GM23248 (cell line): ENCODE results near the gene SPATA9.

Experiments used
- EZH2 ChIP-seq: fragments of 200-600 bp; sonication (generic); IDR thresholded peaks from 2 replicates; pipeline ENCODE4 v1.6.1; 2018; ENCODE audit warnings: antibody characterized with exemption, mild to moderate bottlenecking; ENCODE audit not compliant: insufficient read depth, poor library complexity, severe bottlenecking
- EZH2phosphoT487 ChIP-seq: fragments of 200-600 bp; sonication (generic); IDR thresholded peaks from 2 replicates; pipeline ENCODE4 v1.6.1; 2018; ENCODE audit warnings: antibody characterized with exemption, moderate library complexity, mild to moderate bottlenecking, low read depth; ENCODE audit not compliant: insufficient read depth

- no peak for TF ChIP-seq EZH2
- TF ChIP-seq EZH2phosphoT487 = no peak
These were observed 21.4 kb upstream of the SPATA9 start for GRCh38 chr5:95704150-95704549.
